H1 (cell line): ENCODE measurements around the gene PRR23E.

Experiments
- SP2 ChIP-seq: IDR thresholded peaks from 2 replicates; pipeline ENCODE4 v1.6.1; 2012; ENCODE audit warnings: mild to moderate bottlenecking, low read length, inconsistent platforms
- TF ChIP-seq, protein P1 (sequence below): IDR thresholded peaks from 2 replicates; pipeline ENCODE4 v1.6.1; 2011; ENCODE audit warnings: low read length, improper control_type of control experiment

DNA sequence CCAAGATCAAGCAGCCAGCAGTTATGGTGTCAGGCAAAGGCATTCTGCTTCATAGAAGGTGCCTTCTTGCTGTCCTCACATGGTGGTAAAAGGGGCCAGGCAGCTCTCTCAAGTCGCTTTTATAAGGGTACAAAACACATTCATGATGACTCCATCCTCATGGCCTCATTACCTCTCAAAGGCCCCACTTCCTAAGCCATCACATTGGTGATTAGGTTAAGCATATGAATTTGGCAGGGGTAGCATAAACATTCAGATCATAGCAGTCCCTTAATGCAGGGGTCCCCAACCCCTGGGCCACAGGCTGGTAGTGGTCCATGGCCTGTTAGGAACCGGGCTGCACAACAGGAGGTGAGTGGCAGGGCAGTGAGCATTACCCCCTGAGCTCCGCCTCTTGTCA lies 42.8 kb downstream of the PRR23E start:
- TF ChIP-seq, protein P1, sequence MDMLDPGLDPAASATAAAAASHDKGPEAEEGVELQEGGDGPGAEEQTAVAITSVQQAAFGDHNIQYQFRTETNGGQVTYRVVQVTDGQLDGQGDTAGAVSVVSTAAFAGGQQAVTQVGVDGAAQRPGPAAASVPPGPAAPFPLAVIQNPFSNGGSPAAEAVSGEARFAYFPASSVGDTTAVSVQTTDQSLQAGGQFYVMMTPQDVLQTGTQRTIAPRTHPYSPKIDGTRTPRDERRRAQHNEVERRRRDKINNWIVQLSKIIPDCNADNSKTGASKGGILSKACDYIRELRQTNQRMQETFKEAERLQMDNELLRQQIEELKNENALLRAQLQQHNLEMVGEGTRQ: no peak
- no peak for TF ChIP-seq SP2
